ENCODE data around the gene PSMG2. TPM values are rescaled to one million over a fixed set of nuclear protein-coding genes. Genes with fewer than 3 reads are reported as not detected.

PSMG2 gene
- total and polyA plus RNA-seq, 10 of the 15 experiments (the other 5 are each of a cell fraction or from before 2014, with no cell fraction given), result 88.5 to 268 (median 116) TPM

DNA sequence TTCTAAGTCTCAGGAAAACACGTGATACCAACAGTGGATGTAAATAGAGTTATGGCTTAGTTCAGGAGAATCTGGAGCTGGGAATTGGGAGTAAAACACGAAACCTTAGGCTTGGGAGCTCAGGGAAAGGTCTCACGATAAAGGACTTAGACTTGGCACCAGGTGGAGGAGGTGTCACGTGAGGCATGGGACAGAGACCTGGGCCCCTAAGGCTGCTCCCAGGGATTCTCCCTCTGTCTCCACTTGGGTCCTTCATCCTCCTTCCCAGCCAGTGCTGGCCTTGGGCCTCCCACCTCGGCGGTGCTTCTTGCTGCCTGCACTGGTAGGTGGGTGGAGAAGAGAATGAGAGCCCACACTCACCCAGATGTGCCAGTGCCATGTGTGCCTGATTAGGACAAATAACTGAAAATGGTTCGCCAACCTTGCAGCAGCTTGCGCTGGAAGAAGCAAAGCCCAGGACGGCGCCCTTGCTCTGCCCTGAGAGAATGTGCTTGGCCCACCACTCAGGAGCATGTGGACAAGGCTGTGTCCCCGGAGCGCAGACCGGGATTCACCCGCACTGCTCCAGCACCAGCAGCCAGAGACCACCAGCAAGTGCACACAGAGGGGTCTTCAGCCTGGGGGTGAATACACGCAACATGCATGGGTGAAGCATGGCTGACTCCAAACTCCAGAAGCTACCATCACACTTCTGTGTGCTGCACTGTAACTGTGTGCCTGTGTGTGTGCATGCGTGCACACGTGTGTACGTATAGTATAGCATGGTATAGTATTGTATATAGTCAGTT is 48.1 kb downstream of the PSMG2 start:
- DNase-seq (ENCODE audit: low read depth, low spot score), result no peak
- in situ Hi-C loops (cut with MboI), result no loop called here
- TF ChIP-seq YBX1 (IDR thresholded peaks at IDR 0.05) (no peak), CBFB (IDR thresholded peaks at IDR 0.05; ENCODE audit: low read depth) (no peak), SREBF2 (IDR thresholded peaks at IDR 0.05; ENCODE audit: low read length) (no peak), TBL1XR1 (IDR thresholded peaks at IDR 0.05; ENCODE audit: low read depth, low read length) (no peak)
- TF ChIP-seq, protein P1, sequence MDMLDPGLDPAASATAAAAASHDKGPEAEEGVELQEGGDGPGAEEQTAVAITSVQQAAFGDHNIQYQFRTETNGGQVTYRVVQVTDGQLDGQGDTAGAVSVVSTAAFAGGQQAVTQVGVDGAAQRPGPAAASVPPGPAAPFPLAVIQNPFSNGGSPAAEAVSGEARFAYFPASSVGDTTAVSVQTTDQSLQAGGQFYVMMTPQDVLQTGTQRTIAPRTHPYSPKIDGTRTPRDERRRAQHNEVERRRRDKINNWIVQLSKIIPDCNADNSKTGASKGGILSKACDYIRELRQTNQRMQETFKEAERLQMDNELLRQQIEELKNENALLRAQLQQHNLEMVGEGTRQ (IDR thresholded peaks at IDR 0.05; ENCODE audit: borderline replicate concordance, low read depth, low read length), result no peak
- WGBS (ENCODE audit: insufficient coverage, insufficient replicate concordance, low lambda C conversion rate, missing lambda C conversion rate), result 88% methylated on average over 18 of the region's 18 CpGs
- H3K4me1 ChIP-seq (ENCODE audit: control insufficient read depth, insufficient read depth, low read length), result peaks cover 10% of the 10 kb centered on the region
- RAD21 ChIA-PET (ENCODE audit: unreplicated experiment), result interaction anchor here (0.9 kb wide), 1 partner anchor 184 kb away, joined by 5 read pairs; no protein-coding TSS in a partner anchor
- H3K27me3 ChIP-seq (replicated peaks in 1 of 2; ENCODE audit: control insufficient read depth in 2 of 2, insufficient read depth in 2 of 2, low read length in 1 of 2), result no peaks in the 10 kb centered on the region
- H4K20me1 ChIP-seq (ENCODE audit: control insufficient read depth, insufficient read depth), result no peaks in the 10 kb centered on the region
- no peaks in the 10 kb centered on the region for H3K9me3 ChIP-seq (replicated peaks; ENCODE audit: control insufficient read depth, insufficient read depth, low read length)
- H3K9ac ChIP-seq (ENCODE audit: control insufficient read depth, insufficient read depth, low read length), result no peak overlapping the region
- H3K4me2 ChIP-seq (ENCODE audit: control insufficient read depth, insufficient read depth), result no peak overlapping the region
- BruUV-seq (replicated peaks), result no TSS peak
- no peak for FAIRE-seq
- H2AFZ ChIP-seq (ENCODE audit: control insufficient read depth, low read depth, low read length), result peak overlapping the region; percentile 25; the same call in 1 of the 2 replicates
- no peak overlapping the region for H3K4me3 ChIP-seq
- SMC1A ChIA-PET (ENCODE audit: uncharacterized antibody, unreplicated experiment), result interaction anchor here (0.7 to 2.9 kb wide), 6 partner anchors 10 to 171 kb away, joined by 3 to 6 read pairs (median 4); no protein-coding TSS in a partner anchor
- no peaks in the 10 kb centered on the region for H3K79me2 ChIP-seq (ENCODE audit: control insufficient read depth, insufficient read depth, low read length)
- no peak overlapping the region for H3K27ac ChIP-seq (ENCODE audit: control insufficient read depth, insufficient read depth)
- no peaks in the 10 kb centered on the region for H3K36me3 ChIP-seq (ENCODE audit: control insufficient read depth in 2 of 2, insufficient read depth in 2 of 2, low read length in 1 of 2)
- intact Hi-C loops (cut with micrococcal nuclease; ENCODE audit: unreplicated experiment), result no loop called here
- ATAC-seq, result no peak
- POLR2A ChIA-PET, result no interaction called here
- CTCF ChIA-PET, result interaction anchor here (1.2 to 2.2 kb wide), 4 partner anchors 13 to 184 kb away, joined by 3 to 8 read pairs (median 5); no protein-coding TSS in a partner anchor

DNA sequence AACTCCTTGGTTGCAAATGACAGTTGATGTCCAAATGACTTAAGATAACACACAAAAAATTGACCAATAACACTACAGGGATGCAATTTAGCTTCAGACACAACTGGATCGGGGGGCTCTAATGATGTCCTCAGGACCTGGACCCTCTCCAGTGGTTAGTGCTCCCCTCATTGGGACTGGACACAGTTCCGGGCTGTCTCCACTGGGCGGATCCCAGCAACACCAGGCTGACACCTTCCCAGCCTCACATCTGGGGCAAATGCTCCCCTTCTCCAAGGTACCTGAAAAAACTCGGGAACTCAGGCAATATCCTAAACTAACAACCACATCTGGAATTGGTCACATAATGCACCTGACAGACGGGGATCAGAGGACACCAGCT is 48.7 kb downstream of the PSMG2 start:
- no peak overlapping the region for H3K4me2 ChIP-seq (ENCODE audit: control insufficient read depth, insufficient read depth)
- peaks cover 10% of the 10 kb centered on the region for H3K4me1 ChIP-seq (ENCODE audit: control insufficient read depth, insufficient read depth, low read length)
- no peak for TF ChIP-seq CBX5 (IDR thresholded peaks at IDR 0.05; ENCODE audit: low read depth)
- TF ChIP-seq SIN3A (IDR thresholded peaks at IDR 0.05; ENCODE audit: low read depth, low read length), result no peak
- no peak for TF ChIP-seq TBL1XR1 (IDR thresholded peaks at IDR 0.05; ENCODE audit: low read depth, low read length)
- no peak for TF ChIP-seq BHLHE40 (IDR thresholded peaks at IDR 0.05; ENCODE audit: borderline replicate concordance in 1 of 2, low read depth in 2 of 2, low read length in 1 of 2)
- no peak for TF ChIP-seq BCL11A (IDR thresholded peaks at IDR 0.05; ENCODE audit: low read depth, low read length)
- no peak for TF ChIP-seq SMAD5 (IDR thresholded peaks at IDR 0.05; ENCODE audit: low read depth)
- no peak for TF ChIP-seq TCF3 (IDR thresholded peaks at IDR 0.05; ENCODE audit: borderline replicate concordance, insufficient read depth, low read depth, low read length)
- no peak for TF ChIP-seq PAX5 (IDR thresholded peaks at IDR 0.05; ENCODE audit: borderline replicate concordance, low read depth, low read length)
- TF ChIP-seq NFYA (IDR thresholded peaks at IDR 0.05; ENCODE audit: borderline replicate concordance, low read depth, low read length), result no peak
- POLR2A ChIA-PET, result no interaction called here
- H3K79me2 ChIP-seq (ENCODE audit: control insufficient read depth, insufficient read depth, low read length), result no peaks in the 10 kb centered on the region
- no peak for ATAC-seq
- no peak overlapping the region for H2AFZ ChIP-seq (ENCODE audit: control insufficient read depth, low read depth, low read length)
- H3K4me3 ChIP-seq, result no peak overlapping the region
- H4K20me1 ChIP-seq (ENCODE audit: control insufficient read depth, insufficient read depth), result no peaks in the 10 kb centered on the region
- RAD21 ChIA-PET (ENCODE audit: unreplicated experiment), result no interaction called here
- FAIRE-seq, result no peak
- CTCF ChIA-PET, result interaction anchor here (1.1 kb wide), 1 partner anchor 14 kb away, joined by 4 read pairs; no protein-coding TSS in a partner anchor
- 84% methylated on average over 5 of the region's 5 CpGs for WGBS (ENCODE audit: insufficient coverage, insufficient replicate concordance, low lambda C conversion rate, missing lambda C conversion rate)
- BruUV-seq (replicated peaks), result no TSS peak
- no peaks in the 10 kb centered on the region for H3K36me3 ChIP-seq (ENCODE audit: control insufficient read depth in 2 of 2, insufficient read depth in 2 of 2, low read length in 1 of 2)
- intact Hi-C loops (cut with micrococcal nuclease; ENCODE audit: unreplicated experiment), result no loop called here
- H3K9ac ChIP-seq (ENCODE audit: control insufficient read depth, insufficient read depth, low read length), result no peak overlapping the region
- in situ Hi-C loops (cut with MboI), result no loop called here
- no peak for DNase-seq (ENCODE audit: low read depth, low spot score)
- H3K9me3 ChIP-seq (replicated peaks; ENCODE audit: control insufficient read depth, insufficient read depth, low read length), result no peaks in the 10 kb centered on the region
- no peak overlapping the region for H3K27ac ChIP-seq (ENCODE audit: control insufficient read depth, insufficient read depth)
- H3K27me3 ChIP-seq (replicated peaks in 1 of 2; ENCODE audit: control insufficient read depth in 2 of 2, insufficient read depth in 2 of 2, low read length in 1 of 2), result no peaks in the 10 kb centered on the region
- SMC1A ChIA-PET (ENCODE audit: uncharacterized antibody, unreplicated experiment), result interaction anchor here (1.6 to 2.3 kb wide), 2 partner anchors 10 to 142 kb away, joined by 4 to 6 read pairs; no protein-coding TSS in a partner anchor
